Left renal cortex interstitium (tissue), 4 donors: ENCODE measurements around the gene KLHL22. TPM values are rescaled to one million over a fixed set of nuclear protein-coding genes. Genes with fewer than 3 reads are reported as not detected.
"Not testable (repeated sequence)": the region's sequence is repeated elsewhere in the genome, so short reads cannot be mapped to it uniquely, and the experiment has no call there.

Source experiments
- DNase-seq, 4 donors: peaks; one replicate each; pipeline ENCODE4 v3.0.0-alpha.2; 2013; ENCODE audit warnings: low read depth in 4 of 4, low spot score in 2 of 4, missing footprints in 1 of 4
- polyA plus RNA-seq, 4 donors: library from polyadenylated mRNA; unstranded; fragments of 120-200 nt; gene quantifications; one replicate each; pipeline ENCODE4 v1.2.1, GENCODE V29; 2013; ENCODE audit not compliant: insufficient read length in 4 of 4

KLHL22 gene
- polyA plus RNA-seq, 4 donors = 29.1 to 41.3 (median 35.9) TPM

GRCh38 chr22:20423008-20423905, 72.3 kb downstream of the KLHL22 start:
- no peak for DNase-seq

DNA sequence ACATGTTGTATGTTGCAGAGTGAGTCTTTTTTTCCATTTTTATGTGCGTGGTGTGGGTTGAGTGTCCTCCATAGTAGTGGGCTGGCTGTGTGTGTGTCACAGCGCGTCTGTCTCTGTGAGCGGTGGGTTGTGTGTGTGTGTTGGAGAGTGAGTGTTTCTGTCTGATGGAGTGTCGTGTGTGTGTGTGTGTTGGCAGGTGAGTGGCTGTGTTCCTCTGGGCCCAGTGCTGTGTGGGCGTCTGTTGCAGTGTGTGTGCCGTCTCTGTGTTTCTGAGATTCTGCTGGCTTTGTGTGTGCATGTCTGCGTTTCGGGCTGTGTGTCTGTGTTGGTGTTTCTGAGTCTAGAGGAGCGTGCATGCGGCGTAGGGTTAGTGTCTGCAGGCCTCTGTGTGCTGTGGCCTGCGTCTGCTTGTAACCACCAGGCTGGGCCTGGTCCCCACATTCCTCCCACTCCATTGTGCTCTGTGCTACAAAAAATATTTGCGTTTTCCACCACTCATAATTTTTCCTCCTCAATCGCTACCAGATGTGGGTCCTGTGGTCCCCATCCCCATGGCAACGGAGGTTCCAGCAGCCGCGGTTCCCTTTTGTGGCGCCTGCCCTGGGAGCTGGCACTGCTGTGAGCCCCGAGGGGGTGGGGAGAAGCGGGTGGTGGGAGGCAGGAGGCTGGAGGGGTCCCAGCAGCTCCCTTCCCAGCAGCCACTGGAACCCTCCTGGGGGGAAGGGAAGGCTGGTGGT, 73.2 kb downstream of the KLHL22 start:
- no peak for DNase-seq

GRCh38 chr22:20421507-20421874, 74.1 kb downstream of the KLHL22 start:
- DNase-seq = no peak

GRCh38 chr22:20420157-20420842, 75.3 kb downstream of the KLHL22 start:
- no peak for DNase-seq

- no peak for DNase-seq
Observed at GRCh38 chr22:20419664-20419951, 76.0 kb downstream of the KLHL22 start.

GRCh38 chr22:20418211-20418788, 77.3 kb downstream of the KLHL22 start:
- DNase-seq = no peak

GRCh38 chr22:20415699-20416098, 79.9 kb downstream of the KLHL22 start:
- not testable (repeated sequence) for DNase-seq

DNA sequence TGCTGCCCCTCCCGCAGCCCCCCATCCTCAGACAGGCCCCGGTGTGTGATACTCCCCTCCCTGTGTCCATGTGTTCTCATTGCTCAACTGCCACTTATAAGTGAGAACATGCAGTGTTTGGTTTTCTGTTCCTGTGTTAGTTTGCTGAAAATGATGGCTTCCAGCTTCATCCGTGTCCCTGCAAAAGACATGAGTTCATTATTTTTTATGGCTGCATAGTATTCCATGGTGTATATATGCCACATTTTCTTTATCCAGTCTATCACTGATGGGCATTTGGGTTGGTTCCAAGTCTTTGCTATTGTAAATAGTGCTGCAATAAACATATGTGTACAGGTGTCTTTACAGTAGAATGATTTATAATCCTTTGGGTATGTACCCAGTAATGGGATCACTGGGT, 80.4 kb downstream of the KLHL22 start:
- not testable (repeated sequence) for DNase-seq

DNA sequence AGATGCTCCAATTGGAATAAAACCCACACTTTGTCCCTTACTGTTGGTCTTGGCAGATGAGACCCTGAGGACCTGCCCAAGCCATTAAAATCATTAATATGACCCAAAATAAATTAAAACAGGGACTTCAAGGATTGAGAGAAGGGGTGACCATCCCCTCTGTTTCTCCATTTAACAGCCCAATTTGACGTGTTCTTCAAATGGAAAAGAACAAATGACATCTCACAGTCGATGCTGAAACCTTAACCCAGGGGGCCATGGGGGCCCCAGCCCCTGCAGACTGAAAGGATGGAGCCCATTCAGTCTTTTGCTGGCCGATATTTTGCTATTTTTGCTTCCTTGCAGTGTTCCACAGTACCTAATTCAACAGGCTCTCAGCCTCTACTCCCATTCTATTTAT, 81.1 kb downstream of the KLHL22 start:
- DNase-seq = no peak

GRCh38 chr22:20414059-20414440, 81.5 kb downstream of the KLHL22 start:
- no peak for DNase-seq

DNA sequence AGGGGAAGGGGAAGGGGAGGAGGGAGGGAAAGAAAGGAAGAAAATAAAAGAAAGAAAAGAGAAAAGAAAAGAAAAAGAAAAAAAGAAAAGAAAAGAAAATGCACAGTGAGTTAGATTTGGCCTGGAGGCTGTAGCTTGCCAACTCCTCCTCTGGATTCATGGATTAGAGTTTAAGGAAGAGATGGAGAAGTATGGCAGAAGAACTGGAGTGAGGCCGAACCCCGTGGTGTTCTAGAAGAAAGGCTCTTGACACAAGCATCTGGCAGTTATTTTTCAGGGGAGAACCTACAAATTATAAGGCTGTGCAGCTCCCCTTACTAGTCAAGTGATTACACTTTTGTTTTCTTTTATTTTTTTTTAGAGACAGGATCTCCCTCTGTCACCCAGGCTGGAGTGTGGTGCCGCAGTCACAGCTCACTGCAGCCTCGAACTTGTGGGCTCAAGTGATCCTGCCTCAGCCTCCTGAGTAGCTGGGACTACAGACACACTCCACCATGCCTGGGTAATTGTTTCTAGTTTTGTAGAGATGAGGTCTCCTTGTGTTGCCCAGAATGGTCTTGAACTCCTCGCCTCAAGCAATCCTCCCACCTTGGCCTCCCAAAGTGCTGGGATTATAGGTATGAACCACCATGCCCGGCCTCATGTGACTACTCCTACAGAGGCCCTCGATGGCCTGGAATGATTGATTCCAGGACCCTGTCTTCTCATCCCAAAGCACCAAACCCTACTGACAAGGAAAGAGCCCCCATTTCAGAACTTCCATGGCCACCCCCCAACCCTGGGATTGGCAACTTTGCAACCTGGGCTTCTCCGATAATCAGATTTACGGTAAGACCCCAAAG, 82.2 kb downstream of the KLHL22 start:
- DNase-seq = no peak

GRCh38 chr22:20412474-20413216, 83.0 kb downstream of the KLHL22 start:
- no peak for DNase-seq

DNA sequence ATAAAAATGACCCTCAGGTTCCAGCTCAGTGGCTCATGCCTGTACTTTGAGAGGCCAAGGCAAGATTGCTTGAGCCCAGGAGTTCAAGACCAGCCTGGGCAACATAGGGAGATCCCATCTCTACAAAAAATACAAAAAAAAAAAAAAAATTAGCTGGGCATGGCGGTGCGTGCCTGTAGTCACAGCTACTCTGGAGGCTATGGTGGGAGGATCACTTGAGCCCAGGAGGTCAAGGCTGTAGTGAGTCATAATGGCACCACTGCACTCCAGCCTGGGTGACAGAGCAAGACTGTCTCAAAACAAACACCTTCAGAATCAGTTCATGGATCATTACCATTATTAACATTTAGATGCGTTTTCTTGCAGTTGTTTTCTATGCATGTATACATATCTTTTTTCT, 86.2 kb downstream of the KLHL22 start:
- DNase-seq = not testable (repeated sequence)

DNA sequence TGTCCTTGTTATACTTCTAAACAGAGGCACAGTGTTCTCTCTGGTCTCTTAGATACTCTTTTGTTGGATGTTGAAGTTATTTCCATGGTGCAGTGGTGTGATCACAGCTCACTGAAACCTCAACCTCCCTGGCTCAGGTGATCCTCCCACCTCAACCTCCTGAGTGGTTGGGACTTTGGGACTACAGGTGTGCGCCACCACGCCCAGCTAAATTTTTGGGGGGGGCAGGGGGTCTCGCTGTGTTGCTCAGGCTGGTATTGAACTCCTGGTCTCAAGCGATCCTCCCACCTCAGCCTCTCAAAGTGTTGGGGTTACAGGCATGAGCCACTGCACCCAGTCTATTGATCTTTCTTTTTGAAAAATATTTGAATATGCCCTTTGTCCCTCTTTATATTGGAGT, 86.7 kb downstream of the KLHL22 start:
- no peak for DNase-seq

GRCh38 chr22:20407829-20408228, 87.8 kb downstream of the KLHL22 start:
- DNase-seq = no peak

- no peak for DNase-seq
Observed at GRCh38 chr22:20406686-20407408, 88.7 kb downstream of the KLHL22 start.

DNA sequence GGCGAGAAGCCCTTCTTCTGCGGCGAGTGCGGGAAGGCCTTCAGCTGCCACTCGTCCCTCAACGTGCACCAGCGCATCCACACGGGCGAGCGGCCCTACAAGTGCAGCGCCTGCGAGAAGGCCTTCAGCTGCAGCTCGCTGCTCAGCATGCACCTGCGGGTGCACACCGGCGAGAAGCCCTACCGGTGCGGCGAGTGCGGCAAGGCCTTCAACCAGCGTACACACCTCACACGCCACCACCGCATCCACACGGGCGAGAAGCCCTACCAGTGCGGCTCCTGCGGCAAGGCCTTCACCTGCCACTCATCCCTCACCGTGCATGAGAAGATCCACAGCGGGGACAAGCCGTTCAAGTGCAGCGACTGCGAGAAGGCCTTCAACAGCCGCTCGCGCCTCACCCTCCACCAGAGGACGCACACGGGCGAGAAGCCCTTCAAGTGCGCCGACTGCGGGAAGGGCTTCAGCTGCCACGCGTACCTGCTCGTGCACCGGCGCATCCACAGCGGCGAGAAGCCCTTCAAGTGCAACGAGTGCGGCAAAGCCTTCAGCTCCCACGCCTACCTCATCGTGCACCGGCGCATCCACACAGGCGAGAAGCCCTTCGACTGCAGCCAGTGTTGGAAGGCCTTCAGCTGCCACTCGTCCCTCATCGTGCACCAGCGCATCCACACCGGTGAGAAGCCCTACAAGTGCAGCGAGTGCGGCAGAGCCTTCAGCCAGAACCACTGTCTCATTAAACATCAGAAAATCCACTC, 89.5 kb downstream of the KLHL22 start:
- DNase-seq = no peak

GRCh38 chr22:20405291-20405930, 90.2 kb downstream of the KLHL22 start:
- no peak for DNase-seq
